ENCODE results near the gene RIN1.
"Not testable (repeated sequence)": the region's sequence is repeated elsewhere in the genome, so short reads cannot be mapped to it uniquely, and the experiment has no call there.

The RIN1 gene, protein sequence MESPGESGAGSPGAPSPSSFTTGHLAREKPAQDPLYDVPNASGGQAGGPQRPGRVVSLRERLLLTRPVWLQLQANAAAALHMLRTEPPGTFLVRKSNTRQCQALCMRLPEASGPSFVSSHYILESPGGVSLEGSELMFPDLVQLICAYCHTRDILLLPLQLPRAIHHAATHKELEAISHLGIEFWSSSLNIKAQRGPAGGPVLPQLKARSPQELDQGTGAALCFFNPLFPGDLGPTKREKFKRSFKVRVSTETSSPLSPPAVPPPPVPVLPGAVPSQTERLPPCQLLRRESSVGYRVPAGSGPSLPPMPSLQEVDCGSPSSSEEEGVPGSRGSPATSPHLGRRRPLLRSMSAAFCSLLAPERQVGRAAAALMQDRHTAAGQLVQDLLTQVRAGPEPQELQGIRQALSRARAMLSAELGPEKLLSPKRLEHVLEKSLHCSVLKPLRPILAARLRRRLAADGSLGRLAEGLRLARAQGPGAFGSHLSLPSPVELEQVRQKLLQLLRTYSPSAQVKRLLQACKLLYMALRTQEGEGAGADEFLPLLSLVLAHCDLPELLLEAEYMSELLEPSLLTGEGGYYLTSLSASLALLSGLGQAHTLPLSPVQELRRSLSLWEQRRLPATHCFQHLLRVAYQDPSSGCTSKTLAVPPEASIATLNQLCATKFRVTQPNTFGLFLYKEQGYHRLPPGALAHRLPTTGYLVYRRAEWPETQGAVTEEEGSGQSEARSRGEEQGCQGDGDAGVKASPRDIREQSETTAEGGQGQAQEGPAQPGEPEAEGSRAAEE

DNA sequence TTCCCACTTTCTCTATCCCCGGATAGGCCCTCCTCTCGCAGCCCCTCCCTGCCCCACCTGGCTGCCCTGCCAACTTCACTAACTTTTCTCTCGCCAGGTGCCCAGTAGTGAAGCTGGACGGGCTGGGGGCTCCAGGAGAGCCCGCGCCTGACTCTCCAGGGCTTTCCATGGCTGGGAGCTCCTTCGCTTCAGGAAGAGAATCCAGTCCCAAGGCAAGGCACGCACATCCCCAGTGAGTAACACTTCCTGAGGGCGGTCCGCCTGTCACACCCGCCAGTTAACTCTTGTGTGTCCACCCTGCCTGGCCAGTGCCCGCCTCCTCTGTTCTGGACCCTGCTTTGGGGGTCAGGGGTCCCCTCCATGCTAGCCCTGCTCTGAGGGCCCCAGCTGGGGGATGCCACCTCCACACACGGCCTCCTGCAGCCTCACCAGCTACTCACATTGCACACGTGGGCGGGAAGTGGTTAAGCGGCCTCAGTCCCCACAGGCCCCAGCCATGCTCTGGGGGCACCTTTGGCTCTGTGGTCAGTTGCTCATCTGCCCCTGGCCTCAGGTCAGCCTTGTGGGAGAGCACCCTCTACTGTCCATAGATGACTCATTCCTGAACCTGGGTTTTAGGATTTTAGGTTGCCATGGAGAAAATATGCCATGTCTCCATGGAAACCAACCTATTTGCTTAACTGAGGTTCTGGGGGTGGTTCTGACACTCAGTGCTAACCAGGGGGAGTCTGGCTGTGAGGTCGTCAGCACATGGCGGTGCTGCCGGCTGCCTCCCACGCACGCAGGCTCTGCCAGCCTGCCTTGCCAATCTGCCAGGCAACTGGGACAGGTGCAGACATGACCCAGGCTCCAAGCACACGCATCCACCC is at the start of gene RIN1:
RIN1 (minus strand) TSS at position 201 of the 869 bp plus-strand sequence; CDS start at position 169, 32 bp downstream.
- peaks cover 5% of the 10 kb centered on the region; the same call in 1 of the 2 replicates for H3K4me1 ChIP-seq (ENCODE audit: control insufficient read depth, insufficient read depth, low read length)
- H3K4me3 ChIP-seq (ENCODE audit: low read length), result peak within 1 kb of the TSS; percentile 0; the same call in 1 of the 2 replicates
- H3K9me3 ChIP-seq (ENCODE audit: control insufficient read depth, insufficient read depth, low read length), result no peaks in the 10 kb centered on the region
- H3K27ac ChIP-seq (ENCODE audit: low read length), result no peak within 1 kb of the TSS
- H3K27me3 ChIP-seq (ENCODE audit: control insufficient read depth, insufficient read depth, low read length), result no peaks in the 10 kb centered on the region
- WGBS (ENCODE audit: insufficient coverage, insufficient read length), result no CpG with 5 or more reads among the region's 22 CpGs
- H3K36me3 ChIP-seq (ENCODE audit: control insufficient read depth, insufficient read depth, low read length), result peaks cover 23% of the 10 kb centered on the region
- no peak for DNase-seq (ENCODE audit: low read depth, low spot score)

DNA sequence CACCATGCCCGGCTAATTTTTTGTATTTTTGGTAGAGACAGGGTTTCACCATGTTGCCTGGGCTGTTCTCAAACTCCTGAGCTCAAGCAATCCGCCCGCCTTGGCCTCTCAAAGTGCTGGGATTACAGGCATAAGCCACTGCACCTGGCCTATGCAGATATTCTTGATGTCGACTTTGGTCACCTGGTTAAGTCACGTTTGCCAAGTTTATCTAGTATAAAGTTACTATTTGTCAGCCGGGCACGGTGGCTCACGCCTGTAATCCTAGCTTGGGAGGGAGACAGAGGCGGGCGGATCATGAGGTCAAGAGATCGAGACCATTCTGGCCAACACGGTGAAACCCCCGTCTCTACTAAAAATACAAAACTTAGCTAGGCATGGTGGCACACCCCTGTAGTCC is 48.1 kb upstream of the RIN1 start:
- H3K4me3 ChIP-seq (ENCODE audit: low read length); H3K4me1 ChIP-seq (ENCODE audit: control insufficient read depth, insufficient read depth, low read length); H3K27me3 ChIP-seq (ENCODE audit: control insufficient read depth, insufficient read depth, low read length); H3K9me3 ChIP-seq (ENCODE audit: control insufficient read depth, insufficient read depth, low read length); DNase-seq (ENCODE audit: low read depth, low spot score); H3K36me3 ChIP-seq (ENCODE audit: control insufficient read depth, insufficient read depth, low read length); H3K27ac ChIP-seq (ENCODE audit: low read length): not testable (repeated sequence)
- WGBS (ENCODE audit: insufficient coverage, insufficient read length), result no CpG with 5 or more reads among the region's 13 CpGs

DNA sequence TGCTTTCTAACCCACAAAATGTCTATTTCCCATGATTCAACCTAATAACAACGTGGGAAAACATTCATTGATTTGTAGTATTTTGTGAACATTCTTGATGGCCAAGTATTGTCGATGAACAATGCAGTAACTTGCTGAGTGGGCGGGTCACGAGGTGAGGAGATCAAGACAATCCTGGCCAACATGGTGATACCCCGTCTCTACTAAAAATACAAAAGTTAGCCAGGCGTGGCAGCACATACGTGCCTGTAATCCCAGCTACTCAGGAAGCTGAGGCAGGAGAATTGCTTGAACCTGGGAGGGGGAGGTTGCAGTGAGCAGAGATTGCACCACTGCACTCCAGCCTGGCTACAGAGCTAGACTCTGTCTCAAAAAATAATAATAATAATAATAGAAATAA is 44.0 kb upstream of the RIN1 start:
- not testable (repeated sequence) for H3K9me3 ChIP-seq (ENCODE audit: control insufficient read depth, insufficient read depth, low read length); H3K4me1 ChIP-seq (ENCODE audit: control insufficient read depth, insufficient read depth, low read length); H3K4me3 ChIP-seq (ENCODE audit: low read length); H3K36me3 ChIP-seq (ENCODE audit: control insufficient read depth, insufficient read depth, low read length); H3K27ac ChIP-seq (ENCODE audit: low read length); DNase-seq (ENCODE audit: low read depth, low spot score); H3K27me3 ChIP-seq (ENCODE audit: control insufficient read depth, insufficient read depth, low read length)
- WGBS (ENCODE audit: insufficient coverage, insufficient read length), result no CpG with 5 or more reads among the region's 7 CpGs

DNA sequence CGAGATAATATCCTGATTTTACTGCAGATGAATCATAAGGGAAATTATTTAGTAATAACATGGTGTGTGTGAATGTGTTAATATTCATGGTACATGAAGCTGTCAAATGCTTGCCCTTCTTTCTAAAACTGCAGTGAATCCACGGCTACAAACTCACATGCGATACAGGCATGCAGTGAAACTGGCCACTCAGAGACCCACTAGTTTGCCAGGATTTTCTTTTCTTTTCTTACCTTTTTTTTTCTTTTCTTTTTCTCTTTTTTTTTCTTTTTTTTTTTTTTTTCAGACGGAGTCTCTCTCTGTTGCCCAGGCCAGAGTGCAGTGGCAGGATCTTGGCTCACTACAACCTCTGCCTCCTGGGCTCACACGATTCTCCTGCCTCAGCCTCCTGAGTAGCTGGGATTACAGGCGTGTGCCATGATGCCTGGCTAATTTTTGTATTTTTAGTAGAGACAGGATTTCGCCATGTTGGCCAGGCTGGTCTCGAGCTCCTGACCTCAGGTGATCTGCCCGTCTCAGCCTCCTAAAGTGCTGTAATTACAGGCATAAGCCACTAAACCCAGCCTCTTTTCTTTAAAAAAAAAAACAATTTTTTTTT is 37.6 kb upstream of the RIN1 start:
- WGBS (ENCODE audit: insufficient coverage, insufficient read length), result no CpG with 5 or more reads among the region's 9 CpGs
- not testable (repeated sequence) for H3K4me1 ChIP-seq (ENCODE audit: control insufficient read depth, insufficient read depth, low read length); H3K9me3 ChIP-seq (ENCODE audit: control insufficient read depth, insufficient read depth, low read length); DNase-seq (ENCODE audit: low read depth, low spot score); H3K4me3 ChIP-seq (ENCODE audit: low read length); H3K27me3 ChIP-seq (ENCODE audit: control insufficient read depth, insufficient read depth, low read length); H3K27ac ChIP-seq (ENCODE audit: low read length); H3K36me3 ChIP-seq (ENCODE audit: control insufficient read depth, insufficient read depth, low read length)

DNA sequence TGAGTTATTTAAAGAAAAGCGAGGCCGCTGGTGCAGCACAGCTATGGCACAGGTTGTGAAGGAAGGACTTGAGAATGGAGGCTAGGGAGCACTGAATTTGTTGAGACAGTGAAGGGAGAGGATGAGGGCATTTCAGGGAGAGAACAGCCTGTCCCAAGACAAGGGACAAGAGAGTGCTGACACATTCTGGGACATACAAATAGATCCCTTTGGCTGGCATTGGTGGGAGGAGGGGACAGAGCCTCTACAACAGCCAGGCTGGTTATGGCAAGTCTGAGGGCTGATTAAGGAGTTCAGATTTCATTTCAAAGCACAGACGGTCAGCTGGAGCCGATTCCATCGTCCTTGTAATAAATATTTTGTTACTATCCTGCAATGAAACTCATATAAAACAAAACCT is 37.0 kb upstream of the RIN1 start:
- no peaks in the 10 kb centered on the region for H3K27me3 ChIP-seq (ENCODE audit: control insufficient read depth, insufficient read depth, low read length)
- no CpG with 5 or more reads among the region's 5 CpGs for WGBS (ENCODE audit: insufficient coverage, insufficient read length)
- H3K4me1 ChIP-seq (ENCODE audit: control insufficient read depth, insufficient read depth, low read length), result peaks cover 9% of the 10 kb centered on the region
- no peak overlapping the region for H3K27ac ChIP-seq (ENCODE audit: low read length)
- H3K9me3 ChIP-seq (ENCODE audit: control insufficient read depth, insufficient read depth, low read length), result no peaks in the 10 kb centered on the region
- peaks cover 11% of the 10 kb centered on the region for H3K36me3 ChIP-seq (ENCODE audit: control insufficient read depth, insufficient read depth, low read length)
- no peak for DNase-seq (ENCODE audit: low read depth, low spot score)
- no peak overlapping the region for H3K4me3 ChIP-seq (ENCODE audit: low read length)

DNA sequence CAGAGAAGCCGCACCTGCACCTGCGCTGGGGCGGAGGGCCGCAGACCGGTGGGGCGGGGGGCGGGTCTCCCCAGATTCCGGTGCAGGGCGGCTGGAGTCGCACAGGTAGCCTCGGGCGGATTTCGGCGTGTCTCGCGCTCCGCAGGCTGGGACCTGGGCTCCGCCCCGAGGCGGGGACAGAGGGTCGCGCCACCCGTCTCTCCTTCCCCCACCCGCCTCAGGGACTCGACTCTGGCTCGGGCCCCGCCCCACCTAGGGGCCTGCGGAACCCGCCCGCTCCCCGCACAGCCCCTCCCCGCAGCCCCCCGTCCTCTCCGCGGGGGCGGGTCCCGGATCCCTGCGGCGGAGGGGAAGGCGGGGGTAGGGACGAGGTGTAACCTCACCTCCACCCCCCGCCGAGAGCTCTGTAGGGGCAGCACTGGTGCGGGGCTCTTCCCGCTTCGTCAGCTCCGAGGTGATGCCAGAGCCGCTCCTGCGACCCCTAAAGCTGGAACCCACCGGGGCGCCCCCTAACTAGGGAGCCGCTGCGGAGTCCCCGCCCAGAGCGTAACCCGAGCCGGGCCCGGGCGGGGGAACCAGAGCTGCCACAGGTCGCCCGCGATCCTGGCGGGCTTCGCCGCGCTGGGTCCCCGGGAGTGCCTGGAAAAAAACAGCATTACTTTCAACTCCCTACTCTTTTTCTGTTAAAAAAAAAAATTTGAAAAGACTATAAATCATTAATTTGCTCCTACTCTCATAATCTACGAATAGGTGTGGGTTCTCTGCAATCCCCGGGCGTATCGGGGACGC is 35.6 kb upstream of the RIN1 start, which contains the start of gene SLC29A2:
SLC29A2 (minus strand) TSS at position 134 of the 789 bp plus-strand sequence. CDS start 169 bp downstream, outside the sequence.
- Histone ChIP-seq H3K9me3 (ENCODE audit: control insufficient read depth, insufficient read depth, low read length) (no peaks in the 10 kb centered on the region), H3K27ac (ENCODE audit: low read length) (no peak within 1 kb of the TSS), H3K27me3 (ENCODE audit: control insufficient read depth, insufficient read depth, low read length) (no peaks in the 10 kb centered on the region), H3K4me1 (ENCODE audit: control insufficient read depth, insufficient read depth, low read length) (peaks cover 9% of the 10 kb centered on the region), H3K4me3 (ENCODE audit: low read length) (peak within 1 kb of the TSS; percentile 72), H3K36me3 (ENCODE audit: control insufficient read depth, insufficient read depth, low read length) (peaks cover 25% of the 10 kb centered on the region)
- DNase-seq (ENCODE audit: low read depth, low spot score), result peak; percentile 97
- WGBS (ENCODE audit: insufficient coverage, insufficient read length), result no CpG with 5 or more reads among the region's 72 CpGs

DNA sequence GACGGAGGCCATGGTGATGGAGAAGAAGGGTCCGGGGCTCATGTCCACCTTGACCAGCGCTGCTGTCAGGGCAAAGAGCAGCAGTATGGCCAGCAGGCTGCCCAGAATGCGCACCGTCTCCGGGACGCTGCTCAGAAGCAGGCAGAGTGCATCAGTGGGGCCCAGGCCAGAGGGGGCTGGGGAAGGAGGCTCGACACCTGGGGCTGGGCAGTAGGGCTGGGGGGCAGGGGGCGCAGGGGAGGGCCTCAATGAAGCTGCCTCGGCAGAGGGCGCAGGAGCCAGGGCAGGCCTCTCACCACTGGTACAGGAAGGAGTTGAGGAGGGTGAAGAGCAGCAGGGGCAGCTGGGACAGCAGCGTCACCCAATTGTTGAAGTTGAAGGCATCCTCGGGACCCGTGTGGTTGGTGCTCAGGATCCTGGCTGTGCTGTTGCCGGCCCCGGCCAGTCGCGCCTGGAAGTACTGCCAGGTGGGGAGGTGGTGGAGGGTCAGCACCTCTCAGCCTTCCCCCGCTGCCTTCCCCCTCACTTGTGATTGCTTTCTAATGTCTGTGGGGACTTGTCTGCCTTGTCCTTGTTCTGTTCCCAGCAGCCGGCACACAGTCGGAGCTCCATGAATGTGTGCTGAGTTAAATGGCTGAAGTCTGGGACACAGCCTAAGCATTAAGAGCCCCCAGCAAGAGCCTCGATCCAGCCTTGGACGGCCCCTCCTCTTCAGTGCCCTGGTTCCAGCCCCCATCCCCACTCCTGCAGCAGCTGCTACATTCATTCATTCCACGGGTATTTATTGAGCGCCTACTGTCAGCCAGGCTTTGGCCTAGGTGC is 33.0 kb upstream of the RIN1 start:
- H3K4me3 ChIP-seq (ENCODE audit: low read length), result no peak overlapping the region
- WGBS (ENCODE audit: insufficient coverage, insufficient read length), result no CpG with 5 or more reads among the region's 25 CpGs

DNA sequence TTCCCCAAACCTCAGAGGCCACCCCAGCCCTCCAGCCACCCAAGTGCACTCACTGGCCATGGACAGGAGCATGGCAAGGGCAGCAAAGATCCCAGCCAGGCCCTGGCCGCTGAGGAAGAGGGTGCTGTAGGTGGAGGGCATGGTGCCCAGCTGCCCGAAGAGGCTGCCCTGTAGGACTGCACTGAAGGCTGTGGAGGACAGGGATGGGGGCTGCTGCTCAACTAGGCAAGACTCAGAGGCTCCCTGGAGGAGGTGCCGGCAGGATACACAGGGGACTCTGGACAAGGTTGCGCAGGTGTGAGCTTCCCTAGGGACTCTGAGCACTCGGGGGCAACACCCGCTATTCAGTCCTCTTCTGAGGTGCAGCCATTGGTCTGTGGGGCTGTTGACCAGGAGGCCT is 32.2 kb upstream of the RIN1 start:
- Histone ChIP-seq H3K4me1 (ENCODE audit: control insufficient read depth, insufficient read depth, low read length) (peaks cover 9% of the 10 kb centered on the region), H3K27ac (ENCODE audit: low read length) (no peak overlapping the region), H3K36me3 (ENCODE audit: control insufficient read depth, insufficient read depth, low read length) (peaks cover 43% of the 10 kb centered on the region), H3K27me3 (ENCODE audit: control insufficient read depth, insufficient read depth, low read length) (no peaks in the 10 kb centered on the region), H3K9me3 (ENCODE audit: control insufficient read depth, insufficient read depth, low read length) (no peaks in the 10 kb centered on the region), H3K4me3 (ENCODE audit: low read length) (no peak overlapping the region)
- WGBS (ENCODE audit: insufficient coverage, insufficient read length), result no CpG with 5 or more reads among the region's 6 CpGs
- no peak for DNase-seq (ENCODE audit: low read depth, low spot score)

More for the DNA sequence above, 33.0 kb upstream of the RIN1 start:
- Histone ChIP-seq H3K36me3 (ENCODE audit: control insufficient read depth, insufficient read depth, low read length) (peaks cover 40% of the 10 kb centered on the region), H3K9me3 (ENCODE audit: control insufficient read depth, insufficient read depth, low read length) (no peaks in the 10 kb centered on the region), H3K27me3 (ENCODE audit: control insufficient read depth, insufficient read depth, low read length) (no peaks in the 10 kb centered on the region), H3K27ac (ENCODE audit: low read length) (no peak overlapping the region), H3K4me1 (ENCODE audit: control insufficient read depth, insufficient read depth, low read length) (peaks cover 9% of the 10 kb centered on the region)
- no peak for DNase-seq (ENCODE audit: low read depth, low spot score)
